ENCODE measurements around the gene PCED1B. TPM values are rescaled to one million over a fixed set of nuclear protein-coding genes. Genes with fewer than 3 reads are reported as not detected.

The PCED1B gene
- total RNA-seq, 1 experiment from 2014 or later = 6.6 TPM

DNA sequence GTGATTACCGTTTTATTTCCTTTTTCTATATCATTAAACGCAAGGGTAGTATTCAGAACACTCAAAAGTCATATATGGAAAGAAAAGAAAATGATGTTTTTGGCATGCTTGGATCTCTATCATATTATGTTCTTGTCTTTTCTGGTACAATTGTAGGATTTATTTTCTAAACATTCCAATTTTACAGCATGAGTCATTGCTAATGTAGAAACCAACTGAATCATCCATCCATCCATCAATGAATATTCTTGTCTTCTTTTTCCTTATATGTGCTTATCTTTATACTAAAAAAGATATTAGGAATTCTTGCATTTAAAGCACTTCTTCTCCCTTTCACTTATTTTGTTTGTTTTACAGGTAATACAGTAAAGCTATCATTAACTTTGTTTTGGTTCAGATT lies 20.7 kb downstream of the PCED1B start:
- TF ChIP-seq CREB1 (CRISPR knock-in tag; IDR thresholded peaks at IDR 0.05) (no peak), RELA (CRISPR knock-in tag; IDR thresholded peaks at IDR 0.05; ENCODE audit: borderline replicate concordance) (no peak), TCF7 (CRISPR knock-in tag; IDR thresholded peaks at IDR 0.05; ENCODE audit: low read depth) (no peak), NR3C1 (CRISPR knock-in tag; conservative IDR thresholded peaks at IDR 0.05; ENCODE audit: low read depth) (no peak), GRHL2 (CRISPR knock-in tag; IDR thresholded peaks at IDR 0.05; ENCODE audit: insufficient replicate concordance, severe bottlenecking) (no peak), MXD4 (CRISPR knock-in tag; IDR thresholded peaks at IDR 0.05; ENCODE audit: borderline replicate concordance) (no peak), RORB (CRISPR knock-in tag; IDR thresholded peaks at IDR 0.05) (no peak), SMAD3 (CRISPR knock-in tag; IDR thresholded peaks at IDR 0.05; ENCODE audit: borderline replicate concordance) (no peak)
- TF ChIP-seq, protein P1, sequence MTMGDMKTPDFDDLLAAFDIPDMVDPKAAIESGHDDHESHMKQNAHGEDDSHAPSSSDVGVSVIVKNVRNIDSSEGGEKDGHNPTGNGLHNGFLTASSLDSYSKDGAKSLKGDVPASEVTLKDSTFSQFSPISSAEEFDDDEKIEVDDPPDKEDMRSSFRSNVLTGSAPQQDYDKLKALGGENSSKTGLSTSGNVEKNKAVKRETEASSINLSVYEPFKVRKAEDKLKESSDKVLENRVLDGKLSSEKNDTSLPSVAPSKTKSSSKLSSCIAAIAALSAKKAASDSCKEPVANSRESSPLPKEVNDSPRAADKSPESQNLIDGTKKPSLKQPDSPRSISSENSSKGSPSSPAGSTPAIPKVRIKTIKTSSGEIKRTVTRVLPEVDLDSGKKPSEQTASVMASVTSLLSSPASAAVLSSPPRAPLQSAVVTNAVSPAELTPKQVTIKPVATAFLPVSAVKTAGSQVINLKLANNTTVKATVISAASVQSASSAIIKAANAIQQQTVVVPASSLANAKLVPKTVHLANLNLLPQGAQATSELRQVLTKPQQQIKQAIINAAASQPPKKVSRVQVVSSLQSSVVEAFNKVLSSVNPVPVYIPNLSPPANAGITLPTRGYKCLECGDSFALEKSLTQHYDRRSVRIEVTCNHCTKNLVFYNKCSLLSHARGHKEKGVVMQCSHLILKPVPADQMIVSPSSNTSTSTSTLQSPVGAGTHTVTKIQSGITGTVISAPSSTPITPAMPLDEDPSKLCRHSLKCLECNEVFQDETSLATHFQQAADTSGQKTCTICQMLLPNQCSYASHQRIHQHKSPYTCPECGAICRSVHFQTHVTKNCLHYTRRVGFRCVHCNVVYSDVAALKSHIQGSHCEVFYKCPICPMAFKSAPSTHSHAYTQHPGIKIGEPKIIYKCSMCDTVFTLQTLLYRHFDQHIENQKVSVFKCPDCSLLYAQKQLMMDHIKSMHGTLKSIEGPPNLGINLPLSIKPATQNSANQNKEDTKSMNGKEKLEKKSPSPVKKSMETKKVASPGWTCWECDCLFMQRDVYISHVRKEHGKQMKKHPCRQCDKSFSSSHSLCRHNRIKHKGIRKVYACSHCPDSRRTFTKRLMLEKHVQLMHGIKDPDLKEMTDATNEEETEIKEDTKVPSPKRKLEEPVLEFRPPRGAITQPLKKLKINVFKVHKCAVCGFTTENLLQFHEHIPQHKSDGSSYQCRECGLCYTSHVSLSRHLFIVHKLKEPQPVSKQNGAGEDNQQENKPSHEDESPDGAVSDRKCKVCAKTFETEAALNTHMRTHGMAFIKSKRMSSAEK (CRISPR knock-in tag; IDR thresholded peaks at IDR 0.05; ENCODE audit: borderline replicate concordance) = no peak
- TF ChIP-seq, protein P2, sequence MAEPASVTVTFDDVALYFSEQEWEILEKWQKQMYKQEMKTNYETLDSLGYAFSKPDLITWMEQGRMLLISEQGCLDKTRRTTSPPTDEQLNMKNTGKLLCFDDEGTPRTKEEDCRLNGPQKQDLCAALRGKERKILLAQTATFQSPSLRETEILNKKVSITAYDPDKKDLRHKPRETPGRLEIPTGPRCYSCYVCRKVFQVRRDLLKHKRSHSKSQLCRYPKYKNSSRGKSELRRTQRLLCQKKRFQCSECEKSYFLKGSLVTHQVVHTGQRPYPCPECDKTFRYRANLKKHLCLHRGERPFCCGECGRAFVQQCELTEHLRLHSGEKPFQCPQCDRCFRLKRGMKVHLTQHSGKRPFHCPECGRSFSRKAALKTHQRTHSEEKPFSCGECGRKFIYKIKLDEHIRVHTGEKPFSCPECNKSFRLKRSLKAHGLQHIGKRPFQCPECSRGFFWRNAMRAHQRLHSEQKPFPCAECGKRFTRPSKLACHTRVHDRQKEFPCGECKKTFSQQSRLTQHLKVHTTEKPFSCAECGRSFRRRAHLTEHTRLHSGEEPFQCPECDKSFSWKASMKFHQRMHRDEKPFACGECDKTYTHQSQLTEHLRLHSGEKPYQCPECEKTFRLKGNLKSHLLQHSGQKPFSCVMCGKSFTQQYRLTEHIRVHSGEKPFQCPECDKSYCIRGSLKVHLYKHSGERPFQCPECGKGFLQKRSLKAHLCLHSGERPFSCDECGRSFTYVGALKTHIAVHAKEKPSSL (CRISPR knock-in tag; conservative IDR thresholded peaks at IDR 0.05) = no peak
- TF ChIP-seq, protein P3, sequence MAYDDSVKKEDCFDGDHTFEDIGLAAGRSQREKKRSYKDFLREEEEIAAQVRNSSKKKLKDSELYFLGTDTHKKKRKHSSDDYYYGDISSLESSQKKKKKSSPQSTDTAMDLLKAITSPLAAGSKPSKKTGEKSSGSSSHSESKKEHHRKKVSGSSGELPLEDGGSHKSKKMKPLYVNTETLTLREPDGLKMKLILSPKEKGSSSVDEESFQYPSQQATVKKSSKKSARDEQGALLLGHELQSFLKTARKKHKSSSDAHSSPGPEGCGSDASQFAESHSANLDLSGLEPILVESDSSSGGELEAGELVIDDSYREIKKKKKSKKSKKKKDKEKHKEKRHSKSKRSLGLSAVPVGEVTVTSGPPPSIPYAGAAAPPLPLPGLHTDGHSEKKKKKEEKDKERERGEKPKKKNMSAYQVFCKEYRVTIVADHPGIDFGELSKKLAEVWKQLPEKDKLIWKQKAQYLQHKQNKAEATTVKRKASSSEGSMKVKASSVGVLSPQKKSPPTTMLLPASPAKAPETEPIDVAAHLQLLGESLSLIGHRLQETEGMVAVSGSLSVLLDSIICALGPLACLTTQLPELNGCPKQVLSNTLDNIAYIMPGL (CRISPR knock-in tag; IDR thresholded peaks at IDR 0.05) = no peak
- TF ChIP-seq, protein P4, sequence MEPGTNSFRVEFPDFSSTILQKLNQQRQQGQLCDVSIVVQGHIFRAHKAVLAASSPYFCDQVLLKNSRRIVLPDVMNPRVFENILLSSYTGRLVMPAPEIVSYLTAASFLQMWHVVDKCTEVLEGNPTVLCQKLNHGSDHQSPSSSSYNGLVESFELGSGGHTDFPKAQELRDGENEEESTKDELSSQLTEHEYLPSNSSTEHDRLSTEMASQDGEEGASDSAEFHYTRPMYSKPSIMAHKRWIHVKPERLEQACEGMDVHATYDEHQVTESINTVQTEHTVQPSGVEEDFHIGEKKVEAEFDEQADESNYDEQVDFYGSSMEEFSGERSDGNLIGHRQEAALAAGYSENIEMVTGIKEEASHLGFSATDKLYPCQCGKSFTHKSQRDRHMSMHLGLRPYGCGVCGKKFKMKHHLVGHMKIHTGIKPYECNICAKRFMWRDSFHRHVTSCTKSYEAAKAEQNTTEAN (CRISPR knock-in tag; IDR thresholded peaks at IDR 0.05) = no peak
- TF ChIP-seq, protein P5, sequence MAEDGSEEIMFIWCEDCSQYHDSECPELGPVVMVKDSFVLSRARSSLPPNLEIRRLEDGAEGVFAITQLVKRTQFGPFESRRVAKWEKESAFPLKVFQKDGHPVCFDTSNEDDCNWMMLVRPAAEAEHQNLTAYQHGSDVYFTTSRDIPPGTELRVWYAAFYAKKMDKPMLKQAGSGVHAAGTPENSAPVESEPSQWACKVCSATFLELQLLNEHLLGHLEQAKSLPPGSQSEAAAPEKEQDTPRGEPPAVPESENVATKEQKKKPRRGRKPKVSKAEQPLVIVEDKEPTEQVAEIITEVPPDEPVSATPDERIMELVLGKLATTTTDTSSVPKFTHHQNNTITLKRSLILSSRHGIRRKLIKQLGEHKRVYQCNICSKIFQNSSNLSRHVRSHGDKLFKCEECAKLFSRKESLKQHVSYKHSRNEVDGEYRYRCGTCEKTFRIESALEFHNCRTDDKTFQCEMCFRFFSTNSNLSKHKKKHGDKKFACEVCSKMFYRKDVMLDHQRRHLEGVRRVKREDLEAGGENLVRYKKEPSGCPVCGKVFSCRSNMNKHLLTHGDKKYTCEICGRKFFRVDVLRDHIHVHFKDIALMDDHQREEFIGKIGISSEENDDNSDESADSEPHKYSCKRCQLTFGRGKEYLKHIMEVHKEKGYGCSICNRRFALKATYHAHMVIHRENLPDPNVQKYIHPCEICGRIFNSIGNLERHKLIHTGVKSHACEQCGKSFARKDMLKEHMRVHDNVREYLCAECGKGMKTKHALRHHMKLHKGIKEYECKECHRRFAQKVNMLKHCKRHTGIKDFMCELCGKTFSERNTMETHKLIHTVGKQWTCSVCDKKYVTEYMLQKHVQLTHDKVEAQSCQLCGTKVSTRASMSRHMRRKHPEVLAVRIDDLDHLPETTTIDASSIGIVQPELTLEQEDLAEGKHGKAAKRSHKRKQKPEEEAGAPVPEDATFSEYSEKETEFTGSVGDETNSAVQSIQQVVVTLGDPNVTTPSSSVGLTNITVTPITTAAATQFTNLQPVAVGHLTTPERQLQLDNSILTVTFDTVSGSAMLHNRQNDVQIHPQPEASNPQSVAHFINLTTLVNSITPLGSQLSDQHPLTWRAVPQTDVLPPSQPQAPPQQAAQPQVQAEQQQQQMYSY (CRISPR knock-in tag; IDR thresholded peaks at IDR 0.05) = no peak
- TF ChIP-seq, protein P6, sequence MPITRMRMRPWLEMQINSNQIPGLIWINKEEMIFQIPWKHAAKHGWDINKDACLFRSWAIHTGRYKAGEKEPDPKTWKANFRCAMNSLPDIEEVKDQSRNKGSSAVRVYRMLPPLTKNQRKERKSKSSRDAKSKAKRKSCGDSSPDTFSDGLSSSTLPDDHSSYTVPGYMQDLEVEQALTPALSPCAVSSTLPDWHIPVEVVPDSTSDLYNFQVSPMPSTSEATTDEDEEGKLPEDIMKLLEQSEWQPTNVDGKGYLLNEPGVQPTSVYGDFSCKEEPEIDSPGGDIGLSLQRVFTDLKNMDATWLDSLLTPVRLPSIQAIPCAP (CRISPR knock-in tag; IDR thresholded peaks at IDR 0.05) = no peak
- Mint-ChIP-seq H3K27me3 (ENCODE audit: low read depth) (no peaks in the 10 kb centered on the region), H3K9me3 (no peaks in the 10 kb centered on the region), H3K4me1 (peaks cover 19% of the 10 kb centered on the region), H3K27ac (no peak overlapping the region), H3K4me3 (no peak overlapping the region), H3K36me3 (no peaks in the 10 kb centered on the region)
- no peak for ATAC-seq
- ChIA-PET POLR2A (no interaction called here), CTCF (no interaction called here)
- DNase-seq (ENCODE audit: low spot score) = no peak

Measured in WTC11 (cell line).